Adrenal gland (tissue), 5 donors: ENCODE results near the gene ENOPH1.

Experiments
- CTCF ChIP-seq, 6 experiments: fragments of 450-650 bp in 4 of 6; fragments of 200-600 bp in 2 of 6; sonication (generic) in 1 of 6; IDR thresholded peaks; 1 replicate in 5 of 6; 2 replicates in 1 of 6; pipeline versions ENCODE4 v1.5.1 to v1.8.0; 2016 to 2021; ENCODE audit warnings: antibody characterized with exemption in 6 of 6, mild to moderate bottlenecking in 2 of 6, moderate library complexity in 1 of 6
- POLR2A ChIP-seq, 2 donors: fragments of 450-650 bp; IDR thresholded peaks; one replicate each; pipeline ENCODE4 v1.6.1; 2017; ENCODE audit warnings: antibody characterized with exemption in 2 of 2, mild to moderate bottlenecking in 2 of 2, moderate library complexity in 1 of 2
- donor health status: DM: no; HTN: no; CAD: no.

- no peak for TF ChIP-seq CTCF (IDR thresholded peaks at IDR 0.05)
- TF ChIP-seq POLR2A (IDR thresholded peaks at IDR 0.05), result no peak
Measured at GRCh38 chr4:82381661-82382296, 48.6 kb upstream of the ENOPH1 start.
